WERI-Rb-1 (cell line): ENCODE measurements around the gene ZNRF1.

Experiments
- DNase-seq: peaks from one replicate; pipeline ENCODE4 v3.0.0-alpha.2; 2020
- H3K27ac ChIP-seq: fragments of 250-450 bp; sonication (Bioruptor Pico); 2 replicates; pipeline ENCODE4 v1.5.1; 2020; ENCODE audit warnings: mild to moderate bottlenecking, moderate library complexity
- H3K27me3 ChIP-seq: fragments of 250-450 bp; sonication (Bioruptor Pico); 2 replicates; pipeline ENCODE4 v1.5.1; 2021; ENCODE audit warnings: mild to moderate bottlenecking, low read depth, moderate library complexity; ENCODE audit not compliant: insufficient read depth, severe bottlenecking
- H3K36me3 ChIP-seq: fragments of 250-450 bp; sonication (Bioruptor Pico); 2 replicates; pipeline ENCODE4 v1.5.1; 2020; ENCODE audit warnings: mild to moderate bottlenecking, moderate library complexity
- H3K4me3 ChIP-seq: 2 replicates; pipeline ENCODE4 v1.5.1; 2011; ENCODE audit warnings: low read depth, mild to moderate bottlenecking, control low read depth, low read length
- H3K9me3 ChIP-seq: fragments of 250-450 bp; sonication (Bioruptor Pico); 2 replicates; pipeline ENCODE4 v1.5.1; 2021; ENCODE audit warnings: mild to moderate bottlenecking, moderate library complexity; ENCODE audit not compliant: severe bottlenecking
- CTCF ChIP-seq: IDR thresholded peaks from 2 replicates; pipeline ENCODE4 v1.5.1; 2011; ENCODE audit warnings: low read depth, mild to moderate bottlenecking, control low read depth, inconsistent platforms, low read length

Gene ZNRF1

GRCh38 chr16:75112734-75113491 lies 114.1 kb downstream of the ZNRF1 start:
- DNase-seq = peak; percentile 78
- H3K27me3 ChIP-seq = no peaks in the 10 kb centered on the region
- peak overlapping the region; percentile 19; the same call in 1 of the 2 replicates for H3K27ac ChIP-seq
- peaks cover 3% of the 10 kb centered on the region; the same call in 1 of the 2 replicates for H3K36me3 ChIP-seq
- H3K9me3 ChIP-seq = no peaks in the 10 kb centered on the region
- H3K4me3 ChIP-seq = no peak overlapping the region
- no peak for TF ChIP-seq CTCF

GRCh38 chr16:75113541-75114121 lies 114.8 kb downstream of the ZNRF1 start:
- TF ChIP-seq CTCF = no peak
- no peak overlapping the region for H3K4me3 ChIP-seq
- no peak for DNase-seq
- no peaks in the 10 kb centered on the region for H3K27me3 ChIP-seq
- peaks cover 3% of the 10 kb centered on the region; the same call in 1 of the 2 replicates for H3K36me3 ChIP-seq
- peak overlapping the region; percentile 19; the same call in 1 of the 2 replicates for H3K27ac ChIP-seq
- no peaks in the 10 kb centered on the region for H3K9me3 ChIP-seq

- no peak overlapping the region for H3K4me3 ChIP-seq
- H3K27me3 ChIP-seq = no peaks in the 10 kb centered on the region
- no peak overlapping the region for H3K27ac ChIP-seq
- no peak for TF ChIP-seq CTCF
- no peaks in the 10 kb centered on the region for H3K9me3 ChIP-seq
- DNase-seq = no peak
- no peaks in the 10 kb centered on the region for H3K36me3 ChIP-seq
These were observed 115.5 kb downstream of the ZNRF1 start for GRCh38 chr16:75114179-75114945.

- H3K36me3 ChIP-seq = no peaks in the 10 kb centered on the region
- H3K27ac ChIP-seq = no peak overlapping the region
- DNase-seq = no peak
- no peaks in the 10 kb centered on the region for H3K9me3 ChIP-seq
- no peak overlapping the region for H3K4me3 ChIP-seq
- TF ChIP-seq CTCF = no peak
- no peaks in the 10 kb centered on the region for H3K27me3 ChIP-seq
These were observed 116.4 kb downstream of the ZNRF1 start for GRCh38 chr16:75114946-75115825.

- no peak for TF ChIP-seq CTCF
- H3K27me3 ChIP-seq = no peaks in the 10 kb centered on the region
- no peak for DNase-seq
- H3K9me3 ChIP-seq = peaks cover 2% of the 10 kb centered on the region
- H3K36me3 ChIP-seq = no peaks in the 10 kb centered on the region
- H3K27ac ChIP-seq = no peak within 1 kb of the TSS
- no peak within 1 kb of the TSS for H3K4me3 ChIP-seq
These were observed 117.5 kb downstream of the ZNRF1 start, which contains the start of gene LDHD for GRCh38 chr16:75116081-75116910. Gene LDHD, minus strand, starts transcription at chr16:75116780. Its CDS starts 60 bp downstream, at chr16:75116720.
